HepG2 (cell line): ENCODE measurements around the gene HMCN2. TPM values are rescaled to one million over a fixed set of nuclear protein-coding genes. Genes with fewer than 3 reads are reported as not detected.

Source experiments
- ATAC-seq: fragments of 200-7000 bp; cut with Tn5 transposase; 3 replicates; pipeline ENCODE4 v1.9.1; 2020; ENCODE audit warnings: mild to moderate bottlenecking, moderate library complexity
- BruUV-seq: library from RNA; stranded (reverse); fragments of 400-500 nt; replicated peaks from 2 replicates; lab custom pipeline; 2021; lab: Mats Ljungman, UMichigan
- CTCF ChIA-PET: fragments of 300-600 bp; formaldehyde crosslinking; extraction: SDS; loops from one replicate; lab custom pipeline; 2021; ENCODE audit warnings: low total read pairs, inconsistent platforms, low intra/inter-chr PET ratio; lab: Yijun Ruan, JAX
- POLR2A ChIA-PET: fragments of 350-600 bp; sonication (Branson Sonifier 250); formaldehyde crosslinking; loops from one replicate; lab custom pipeline; 2020; ENCODE audit warnings: antibody characterized with exemption, inconsistent platforms; lab: Yijun Ruan, JAX
- DNase-seq: peaks from one replicate; pipeline ENCODE4 v3.0.0-alpha.2; 2015; ENCODE audit warnings: low spot score
- FAIRE-seq: peaks from 3 replicates; lab custom pipeline; 2011; peaks lifted over from hg19 to GRCh38; lab: Jason Lieb, UNC
- H2AFZ ChIP-seq: one replicate; pipeline ENCODE4 v1.6.1; 2011; ENCODE audit warnings: low read length, inconsistent platforms
- H3K27ac ChIP-seq: fragments of 300-600 bp; 3 replicates; pipeline ENCODE4 v1.8.0; 2011; ENCODE audit warnings: mixed run types, mild to moderate bottlenecking, mixed read lengths, low read length, inconsistent platforms; ENCODE audit not compliant: insufficient read depth; ENCODE audit errors: extremely low read length
- H3K27me3 ChIP-seq, 2 experiments: fragments of 200-600 bp in 1 of 2; 2 replicates in 1 of 2; 3 replicates in 1 of 2; pipeline versions ENCODE4 v1.6.0 to v1.8.0; 2011; ENCODE audit warnings: low read length in 2 of 2, mild to moderate bottlenecking in 2 of 2, moderate library complexity in 2 of 2, inconsistent platforms in 1 of 2; ENCODE audit not compliant: insufficient read depth in 2 of 2, control insufficient read depth in 1 of 2
- H3K36me3 ChIP-seq, 2 experiments: fragments of 200-600 bp in 1 of 2; replicated peaks in 1 of 2; 2 replicates in 1 of 2; 3 replicates in 1 of 2; pipeline versions ENCODE4 v1.5.1 to v1.8.0; 2011; ENCODE audit warnings: low read length in 2 of 2, inconsistent platforms in 1 of 2; ENCODE audit not compliant: insufficient read depth in 2 of 2, control insufficient read depth in 1 of 2
- H3K4me1 ChIP-seq: 2 replicates; pipeline ENCODE4 v1.5.1; 2012; ENCODE audit warnings: low read length, inconsistent platforms; ENCODE audit not compliant: insufficient read depth
- H3K4me2 ChIP-seq: 2 replicates; pipeline ENCODE4 v1.6.0; 2011; ENCODE audit warnings: low read depth, low read length, inconsistent platforms
- H3K4me3 ChIP-seq, 3 experiments: fragments of 200-600 bp in 1 of 3; sonication (generic), shearing (Covaris generic) in 1 of 3; replicated peaks in 1 of 3; 2 replicates each; pipeline ENCODE4 v1.5.1; 2011 to 2016; ENCODE audit warnings: low read length in 3 of 3, inconsistent platforms in 2 of 3, low read depth in 2 of 3, mild to moderate bottlenecking in 2 of 3, control low read depth in 1 of 3, mixed read lengths in 1 of 3; ENCODE audit not compliant: insufficient read depth in 1 of 3
- H3K79me2 ChIP-seq: one replicate; pipeline ENCODE4 v1.6.1; 2011; ENCODE audit warnings: low read length, inconsistent platforms; ENCODE audit not compliant: insufficient read depth
- H3K9ac ChIP-seq: 2 replicates; pipeline ENCODE4 v1.6.0; 2011; ENCODE audit warnings: mild to moderate bottlenecking, low read depth, low read length, inconsistent platforms; ENCODE audit not compliant: insufficient read depth
- H3K9me3 ChIP-seq: 2 replicates; pipeline ENCODE4 v1.5.1; 2012; ENCODE audit warnings: mild to moderate bottlenecking, low read length
- H4K20me1 ChIP-seq: 2 replicates; pipeline ENCODE4 v1.6.0; 2011; ENCODE audit warnings: inconsistent platforms, mild to moderate bottlenecking, low read length, moderate library complexity; ENCODE audit not compliant: insufficient read depth
- AKNA ChIP-seq: sonication (generic); formaldehyde crosslinking; IDR thresholded peaks from 2 replicates; pipeline ENCODE4 v1.4.0; 2020; ENCODE audit warnings: missing genetic modification reagents, borderline replicate concordance
- CREB3 ChIP-seq: sonication (generic); formaldehyde crosslinking; IDR thresholded peaks from 2 replicates; pipeline ENCODE4 v1.5.0; 2020; ENCODE audit warnings: missing genetic modification reagents
- E2F1 ChIP-seq: sonication (generic); formaldehyde crosslinking; IDR thresholded peaks from 2 replicates; pipeline ENCODE4 v1.5.0; 2020; ENCODE audit warnings: missing genetic modification reagents
- NFYB ChIP-seq: sonication (generic); formaldehyde crosslinking; IDR thresholded peaks from 2 replicates; pipeline ENCODE4 v1.4.0; 2020; ENCODE audit warnings: missing genetic modification reagents
- SIN3B ChIP-seq: fragments of 150-350 bp; IDR thresholded peaks from 2 replicates; pipeline ENCODE4 v1.6.1; 2014; ENCODE audit warnings: low read length
- SSRP1 ChIP-seq: IDR thresholded peaks from 2 replicates; pipeline ENCODE4 v1.6.1; 2016; ENCODE audit warnings: control low read depth
- TRAFD1 ChIP-seq: sonication (generic); formaldehyde crosslinking; IDR thresholded peaks from 2 replicates; pipeline ENCODE4 v1.5.1; 2020; ENCODE audit warnings: missing genetic modification reagents, mild to moderate bottlenecking, borderline replicate concordance
- ZEB1 ChIP-seq: IDR thresholded peaks from 2 replicates; pipeline ENCODE4 v1.6.1; 2012; ENCODE audit warnings: mild to moderate bottlenecking, low read depth, inconsistent platforms; ENCODE audit not compliant: insufficient replicate concordance
- ZNF205 ChIP-seq: IDR thresholded peaks from 2 replicates; pipeline ENCODE4 v1.6.1; 2018; ENCODE audit warnings: missing biosample characterization, missing genetic modification reagents
- ZNF281 ChIP-seq: sonication (generic); formaldehyde crosslinking; IDR thresholded peaks from 2 replicates; pipeline ENCODE4 v1.4.0; 2020; ENCODE audit warnings: missing genetic modification reagents, borderline replicate concordance
- ZNF331 ChIP-seq: sonication (generic); formaldehyde crosslinking; IDR thresholded peaks from 2 replicates; pipeline ENCODE4 v1.4.0; 2020; ENCODE audit warnings: missing genetic modification reagents
- ZNF382 ChIP-seq: sonication (generic); formaldehyde crosslinking; IDR thresholded peaks from 2 replicates; pipeline ENCODE4 v1.5.0; 2020; ENCODE audit warnings: missing genetic modification reagents, mild to moderate bottlenecking, borderline replicate concordance
- ZNF614 ChIP-seq: IDR thresholded peaks from 2 replicates; pipeline ENCODE4 v1.6.1; 2018; ENCODE audit warnings: missing biosample characterization, missing genetic modification reagents, inconsistent platforms, borderline replicate concordance
- ZNF761 ChIP-seq: sonication (generic); formaldehyde crosslinking; conservative IDR thresholded peaks from 2 replicates; pipeline ENCODE4 v1.4.0; 2020; ENCODE audit warnings: mild to moderate bottlenecking, missing genetic modification reagents
- WGBS: methylation state at CpG from one replicate; pipeline ENCODE4 v1.1.6; 2017; ENCODE audit warnings: low lambda C conversion rate; 5-methylcytosine and 5-hydroxymethylcytosine counted together
- in situ Hi-C: cut with HindIII; loops from 2 replicates; pipeline ENCODE4 v1.10.0; 2017; ENCODE audit warnings: low pct_unique_long_range_greater_than_20kb; ENCODE audit not compliant: extremely low pct_ligation_motif_present
- intact Hi-C: fragments of 100-400 bp; cut with micrococcal nuclease; formaldehyde crosslinking; loops from one replicate; pipeline ENCODE4 v1.10.0; 2022; ENCODE audit not compliant: unreplicated experiment
- polyA plus RNA-seq, 8 experiments: library from polyadenylated mRNA; depleted of rRNA in 3 of 8; stranded (reverse) in 7 of 8; unstranded in 1 of 8; fragments of >200 nt; fragmentation: Illumina TruSeq in 4 of 8; extraction: Trizol in 4 of 8; gene quantifications; 2 replicates each; pipeline versions ENCODE4 v1.2.1 to v1.2.3, GENCODE V29; 2011 to 2016; ENCODE audit warnings: low read depth in 4 of 8, missing spikeins in 1 of 8, mixed read lengths in 1 of 8; ENCODE audit not compliant: insufficient read depth in 1 of 8
- total RNA-seq, 5 experiments: library from RNA; depleted of rRNA; stranded (reverse); fragments of >200 nt; fragmentation: Illumina TruSeq; extraction: Trizol; gene quantifications; 2 replicates each; pipeline ENCODE4 v1.2.3, GENCODE V29; 2016; ENCODE audit warnings: low read depth in 1 of 5

Gene HMCN2
- total and polyA plus RNA-seq, 2 of the 13 experiments (the other 11 are each of a cell fraction or from before 2014, with no cell fraction given), result 0.09 TPM; not detected in 1

GRCh38 chr9:130256644-130257043, 8.9 kb upstream of the HMCN2 start:
- no peak overlapping the region for H2AFZ ChIP-seq
- ChIA-PET POLR2A (no interaction called here), CTCF (no interaction called here)
- DNase-seq (no peak), FAIRE-seq (no peak), ATAC-seq (no peak)
- no peaks in the 10 kb centered on the region for H3K36me3 ChIP-seq
- H3K9ac ChIP-seq, result no peak overlapping the region
- H3K79me2 ChIP-seq, result no peaks in the 10 kb centered on the region
- BruUV-seq, result no TSS peak
- in situ Hi-C loops (no loop called here), intact Hi-C loops (no loop called here)
- no peaks in the 10 kb centered on the region for H4K20me1 ChIP-seq
- WGBS, result 1% methylated on average over 2 of the region's 2 CpGs
- no peak overlapping the region for H3K4me3 ChIP-seq
- H3K9me3 ChIP-seq, result no peaks in the 10 kb centered on the region
- peaks cover 10% of the 10 kb centered on the region for H3K4me1 ChIP-seq
- no peak overlapping the region for H3K27ac ChIP-seq
- H3K27me3 ChIP-seq, result peaks cover 1 to 2% of the 10 kb centered on the region in 2 experiments; a peak in 1 of 5 replicates
- H3K4me2 ChIP-seq, result no peak overlapping the region
- TF ChIP-seq TRAFD1 (no peak), ZNF382 (CRISPR knock-in tag) (no peak), SIN3B (no peak), ZNF281 (CRISPR knock-in tag) (no peak), ZNF761 (CRISPR knock-in tag) (no peak), ZEB1 (no peak), NFYB (CRISPR knock-in tag) (no peak), CREB3 (CRISPR knock-in tag) (no peak), E2F1 (CRISPR knock-in tag) (no peak), ZNF614 (no peak), ZNF205 (CRISPR knock-in tag) (no peak), AKNA (no peak), ZNF331 (CRISPR knock-in tag) (no peak), SSRP1 (no peak)
